KMS-11 (cell line): Measurements from ENCODE around the gene TGFBR1.

ENCODE experiments used
- H2AFZ ChIP-seq: fragments of 200-600 bp; sonication (generic); 2 replicates; pipeline ENCODE4 v1.6.1; 2016; ENCODE audit warnings: antibody characterized with exemption, mixed run types, low read depth
- H3K27ac ChIP-seq: fragments of 200-600 bp; sonication (generic); 2 replicates; pipeline ENCODE4 v1.6.1; 2016; ENCODE audit warnings: mild to moderate bottlenecking, mixed run types
- H3K27me3 ChIP-seq: fragments of 200-600 bp; sonication (generic); 2 replicates; pipeline ENCODE4 v1.6.1; 2017; ENCODE audit warnings: mild to moderate bottlenecking, low read depth, mixed run types, moderate library complexity; ENCODE audit not compliant: insufficient read depth
- H3K36me3 ChIP-seq: fragments of 200-600 bp; sonication (generic); 2 replicates; pipeline ENCODE4 v1.6.1; 2017; ENCODE audit warnings: mild to moderate bottlenecking, mixed run types; ENCODE audit not compliant: insufficient read depth
- H3K4me1 ChIP-seq: fragments of 200-600 bp; sonication (generic); 2 replicates; pipeline ENCODE4 v1.6.1; 2016; ENCODE audit warnings: mild to moderate bottlenecking, low read depth, mixed run types; ENCODE audit not compliant: poor library complexity, severe bottlenecking
- H3K4me2 ChIP-seq: fragments of 200-600 bp; sonication (generic); 2 replicates; pipeline ENCODE4 v1.7.0; 2016; ENCODE audit warnings: mild to moderate bottlenecking, mixed run types
- H3K4me3 ChIP-seq: fragments of 200-600 bp; sonication (generic); IDR thresholded peaks from 2 replicates; pipeline ENCODE4 v1.6.1; 2017; ENCODE audit warnings: low read depth, low read length, mixed read lengths; ENCODE audit not compliant: insufficient read depth
- H3K79me2 ChIP-seq: fragments of 200-600 bp; sonication (generic); 2 replicates; pipeline ENCODE4 v1.6.1; 2016; ENCODE audit warnings: low read depth, mixed run types; ENCODE audit not compliant: insufficient read depth
- H3K9ac ChIP-seq: fragments of 200-600 bp; sonication (generic); 2 replicates; pipeline ENCODE4 v1.6.1; 2016; ENCODE audit warnings: mild to moderate bottlenecking, mixed run types
- H4K20me1 ChIP-seq: fragments of 200-600 bp; sonication (generic); 2 replicates; pipeline ENCODE4 v1.6.1; 2016; ENCODE audit warnings: mild to moderate bottlenecking, mixed run types; ENCODE audit not compliant: insufficient read depth
- CTCF ChIP-seq: fragments of 200-600 bp; sonication (generic); conservative IDR thresholded peaks from 2 replicates; pipeline ENCODE4 v1.6.1; 2017; ENCODE audit warnings: low read depth, mild to moderate bottlenecking, antibody characterized with exemption, low read length, moderate library complexity, mixed read lengths

TGFBR1 gene

GRCh38 chr9:99162759-99163364 lies 57.9 kb downstream of the TGFBR1 start:
- peak overlapping the region; percentile 61 for H3K4me2 ChIP-seq
- H3K27me3 ChIP-seq, result no peaks in the 10 kb centered on the region
- H3K27ac ChIP-seq, result no peak overlapping the region
- H3K79me2 ChIP-seq, result no peaks in the 10 kb centered on the region
- peak; percentile 86 for TF ChIP-seq CTCF
- H3K4me1 ChIP-seq, result peaks cover 40% of the 10 kb centered on the region
- H3K9ac ChIP-seq, result no peak overlapping the region
- H3K4me3 ChIP-seq, result no peak overlapping the region
- H4K20me1 ChIP-seq, result no peaks in the 10 kb centered on the region
- no peaks in the 10 kb centered on the region for H3K36me3 ChIP-seq
- 0 out of 2 replicates have a peak overlapping the region, but pooled peaks have one; percentile 17 for H2AFZ ChIP-seq

DNA sequence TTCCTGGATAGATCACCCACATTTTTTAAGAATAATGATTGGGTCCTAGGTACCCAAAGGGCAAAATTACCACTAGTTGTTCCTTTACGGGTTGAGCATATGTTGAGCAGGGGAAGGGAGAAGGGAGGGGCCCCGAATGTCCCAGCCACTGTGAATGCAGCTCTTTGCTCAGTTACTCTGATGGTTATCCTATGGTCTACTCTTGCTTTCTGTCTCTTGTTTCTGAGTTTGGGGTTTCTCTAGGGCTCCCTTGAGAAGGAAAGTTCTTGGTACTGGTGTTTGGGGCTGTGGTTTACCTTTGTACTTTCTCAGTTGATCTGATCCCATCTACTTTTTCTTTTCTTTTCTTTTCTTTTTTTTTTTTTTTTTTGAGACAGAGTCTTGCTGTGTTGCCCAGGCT lies 61.2 kb downstream of the TGFBR1 start:
- Histone ChIP-seq H3K27ac (no peak overlapping the region), H3K27me3 (no peaks in the 10 kb centered on the region), H3K79me2 (no peaks in the 10 kb centered on the region), H3K4me2 (no peak overlapping the region), H3K4me3 (no peak overlapping the region), H3K9ac (no peak overlapping the region), H3K4me1 (peaks cover 45% of the 10 kb centered on the region), H2AFZ (no peak overlapping the region), H4K20me1 (no peaks in the 10 kb centered on the region), H3K36me3 (no peaks in the 10 kb centered on the region)
- TF ChIP-seq CTCF, result no peak

DNA sequence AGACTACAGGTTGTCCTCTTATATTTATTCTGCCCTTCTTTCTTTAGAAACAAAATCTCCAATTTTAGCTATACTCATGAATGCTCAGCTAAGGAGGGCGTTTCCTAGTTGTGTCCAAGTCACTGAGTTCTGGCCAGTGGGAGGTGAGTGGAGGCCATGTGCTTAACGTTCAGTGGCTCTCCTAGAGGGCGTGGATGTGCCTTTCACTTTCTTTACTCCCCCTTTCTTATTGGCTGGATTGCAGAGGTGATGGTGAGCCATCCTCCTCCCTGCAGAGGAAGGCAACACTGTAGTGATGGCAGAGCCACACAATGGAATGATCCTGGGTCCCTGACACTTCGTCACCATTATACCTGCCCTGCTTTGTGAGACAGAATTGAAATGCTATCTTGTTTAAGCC lies 62.2 kb downstream of the TGFBR1 start:
- H3K4me3 ChIP-seq, result no peak overlapping the region
- no peaks in the 10 kb centered on the region for H3K79me2 ChIP-seq
- H3K36me3 ChIP-seq, result no peaks in the 10 kb centered on the region
- no peak overlapping the region for H3K27ac ChIP-seq
- no peak overlapping the region for H2AFZ ChIP-seq
- H3K9ac ChIP-seq, result no peak overlapping the region
- no peak overlapping the region for H3K4me2 ChIP-seq
- no peak for TF ChIP-seq CTCF
- no peaks in the 10 kb centered on the region for H4K20me1 ChIP-seq
- H3K4me1 ChIP-seq, result peaks cover 45% of the 10 kb centered on the region
- no peaks in the 10 kb centered on the region for H3K27me3 ChIP-seq

GRCh38 chr9:99167694-99168093 lies 62.8 kb downstream of the TGFBR1 start:
- H3K4me3 ChIP-seq, result no peak overlapping the region
- TF ChIP-seq CTCF, result no peak
- H3K27ac ChIP-seq, result no peak overlapping the region
- no peaks in the 10 kb centered on the region for H3K36me3 ChIP-seq
- H3K9ac ChIP-seq, result no peak overlapping the region
- no peaks in the 10 kb centered on the region for H3K27me3 ChIP-seq
- peaks cover 42% of the 10 kb centered on the region for H3K4me1 ChIP-seq
- no peaks in the 10 kb centered on the region for H4K20me1 ChIP-seq
- no peak overlapping the region; the same call in 1 of the 2 replicates for H3K4me2 ChIP-seq
- H2AFZ ChIP-seq, result no peak overlapping the region
- H3K79me2 ChIP-seq, result no peaks in the 10 kb centered on the region
